Measurements from ENCODE around the gene LRATD1. TPM values are rescaled to one million over a fixed set of nuclear protein-coding genes. Genes with fewer than 3 reads are reported as not detected.

LRATD1 gene
- total RNA-seq, 1 experiment from 2014 or later: 0.31 TPM

- no peak overlapping the region for H3K4me3 Mint-ChIP-seq
- no peak for DNase-seq
- no peak for TF ChIP-seq CTCF (conservative IDR thresholded peaks at IDR 0.05)
- Histone ChIP-seq H3K4me2 (ENCODE audit: insufficient read depth, insufficient read length, low read length) (no peak overlapping the region), H3K79me1 (ENCODE audit: insufficient read depth, low read depth, low read length, poor library complexity, severe bottlenecking) (no peaks in the 10 kb centered on the region), H3K9me3 (ENCODE audit: control insufficient read depth, low read depth, low read length) (no peaks in the 10 kb centered on the region), H3K4me1 (ENCODE audit: insufficient read depth, low read length) (peaks cover 3% of the 10 kb centered on the region; the same call in 1 of the 2 replicates), H2BK5ac (ENCODE audit: insufficient read length, low read length) (no peak overlapping the region), H3K23me2 (ENCODE audit: insufficient read length, low read depth, low read length, poor library complexity, severe bottlenecking) (peaks cover 13% of the 10 kb centered on the region), H3K79me2 (ENCODE audit: insufficient read depth, low read length) (no peaks in the 10 kb centered on the region), H2AFZ (ENCODE audit: low read length) (no peak overlapping the region), H4K5ac (ENCODE audit: insufficient read length, low read depth, low read length) (no peak overlapping the region), H4K20me1 (ENCODE audit: control insufficient read depth, insufficient read depth, insufficient read length) (no peaks in the 10 kb centered on the region), H3K23ac (ENCODE audit: insufficient read length, low read depth, low read length) (no peak overlapping the region), H3K4ac (ENCODE audit: low read depth, low read length) (no peak overlapping the region), H2BK120ac (ENCODE audit: low read depth, low read length, poor library complexity, severe bottlenecking) (no peak overlapping the region), H3K56ac (ENCODE audit: insufficient read length, low read depth, low read length) (no peak overlapping the region), H2BK20ac (ENCODE audit: low read depth, low read length, poor library complexity, severe bottlenecking) (no peak overlapping the region), H3K27ac (ENCODE audit: insufficient read length, low read depth, low read length) (no peak overlapping the region), H2BK12ac (ENCODE audit: insufficient read length, low read depth, low read length) (no peak overlapping the region), H2BK15ac (ENCODE audit: low read depth, low read length) (no peak overlapping the region), H4K91ac (ENCODE audit: insufficient read length, low read depth, low read length) (no peak overlapping the region), H3K18ac (ENCODE audit: insufficient read length, low read depth, low read length) (no peak overlapping the region), H3K14ac (ENCODE audit: insufficient read depth, low read length) (no peak overlapping the region), H3K9ac (ENCODE audit: extremely low read depth, insufficient read length, low read length) (no peak overlapping the region), H3K27me3 (ENCODE audit: insufficient read depth, low read length) (peaks cover 19% of the 10 kb centered on the region), H4K8ac (replicated peaks; ENCODE audit: insufficient read length, low read depth, low read length) (no peak overlapping the region), H2AK5ac (ENCODE audit: insufficient read length, low read length) (no peak overlapping the region), H3T11ph (ENCODE audit: low read length) (no peak overlapping the region)
- H3K36me3 Mint-ChIP-seq (ENCODE audit: insufficient read depth in 1 of 3, low read depth in 3 of 3): no peaks in the 10 kb centered on the region
- H3K27me3 Mint-ChIP-seq (ENCODE audit: low read depth): peaks cover 54% of the 10 kb centered on the region
- H3K9me3 Mint-ChIP-seq: no peaks in the 10 kb centered on the region; a peak in 2 of 5 replicates
- no peak overlapping the region for H3K27ac Mint-ChIP-seq
- WGBS (ENCODE audit: extremely low coverage, insufficient read length, low lambda C conversion rate): no CpG with 5 or more reads among the region's 2 CpGs
- peaks cover 17 to 18% of the 10 kb centered on the region in 2 experiments for H3K4me1 Mint-ChIP-seq
Measured at GRCh38 chr2:14628901-14629300, 3.6 kb upstream of the LRATD1 start.

Measured in H9 (cell line).